NAMALWA (cell line): ENCODE measurements around the gene LRMDA.
"Not testable (repeated sequence)": the region's sequence is repeated elsewhere in the genome, so short reads cannot be mapped to it uniquely, and the experiment has no call there.

ENCODE experiments used
- DNase-seq: peaks from one replicate; pipeline ENCODE4 v3.0.0-alpha.2; 2015; ENCODE audit warnings: low spot score

Gene LRMDA

GRCh38 chr10:76126607-76127527, 695.4 kb downstream of the LRMDA start:
- DNase-seq, result no peak

GRCh38 chr10:76127984-76128589, 696.7 kb downstream of the LRMDA start:
- DNase-seq, result no peak

- no peak for DNase-seq
Measured at GRCh38 chr10:76129213-76129612, 697.8 kb downstream of the LRMDA start.

GRCh38 chr10:76130892-76131291, 699.5 kb downstream of the LRMDA start:
- DNase-seq, result no peak

- DNase-seq, result no peak
Measured at GRCh38 chr10:76133597-76134255, 702.3 kb downstream of the LRMDA start.

GRCh38 chr10:76136961-76137360, 705.5 kb downstream of the LRMDA start:
- DNase-seq, result no peak

GRCh38 chr10:76138286-76138685, 706.9 kb downstream of the LRMDA start:
- DNase-seq, result no peak

GRCh38 chr10:76138906-76139305, 707.5 kb downstream of the LRMDA start:
- no peak for DNase-seq

GRCh38 chr10:76139431-76139830, 708.0 kb downstream of the LRMDA start:
- no peak for DNase-seq

GRCh38 chr10:76141376-76141775, 710.0 kb downstream of the LRMDA start:
- DNase-seq, result no peak

- DNase-seq, result not testable (repeated sequence)
Measured at GRCh38 chr10:76148217-76148616, 716.8 kb downstream of the LRMDA start.

- DNase-seq, result no peak
Measured at GRCh38 chr10:76149182-76149581, 717.8 kb downstream of the LRMDA start.

GRCh38 chr10:76149602-76150138, 718.2 kb downstream of the LRMDA start:
- DNase-seq, result no peak

GRCh38 chr10:76150139-76150875, 718.9 kb downstream of the LRMDA start:
- no peak for DNase-seq

GRCh38 chr10:76150876-76151288, 719.5 kb downstream of the LRMDA start:
- DNase-seq, result no peak

- DNase-seq, result no peak
Measured at GRCh38 chr10:76152186-76152585, 720.8 kb downstream of the LRMDA start.

- DNase-seq, result no peak
Measured at GRCh38 chr10:76155961-76156360, 724.5 kb downstream of the LRMDA start.

- DNase-seq, result no peak
Measured at GRCh38 chr10:76160446-76161300, 729.2 kb downstream of the LRMDA start.

GRCh38 chr10:76161301-76161582, 729.8 kb downstream of the LRMDA start:
- no peak for DNase-seq

- no peak for DNase-seq
Measured at GRCh38 chr10:76168437-76168836, 737.0 kb downstream of the LRMDA start.

- DNase-seq, result no peak
Measured at GRCh38 chr10:76169246-76169645, 737.8 kb downstream of the LRMDA start.
